ENCODE data around the gene SYTL4.
A peak's percentile ranks its signal among the peaks of the same experiment; 100 is the strongest.
"Not testable (repeated sequence)": the region's sequence is repeated elsewhere in the genome, so short reads cannot be mapped to it uniquely, and the experiment has no call there.

Gene SYTL4

DNA sequence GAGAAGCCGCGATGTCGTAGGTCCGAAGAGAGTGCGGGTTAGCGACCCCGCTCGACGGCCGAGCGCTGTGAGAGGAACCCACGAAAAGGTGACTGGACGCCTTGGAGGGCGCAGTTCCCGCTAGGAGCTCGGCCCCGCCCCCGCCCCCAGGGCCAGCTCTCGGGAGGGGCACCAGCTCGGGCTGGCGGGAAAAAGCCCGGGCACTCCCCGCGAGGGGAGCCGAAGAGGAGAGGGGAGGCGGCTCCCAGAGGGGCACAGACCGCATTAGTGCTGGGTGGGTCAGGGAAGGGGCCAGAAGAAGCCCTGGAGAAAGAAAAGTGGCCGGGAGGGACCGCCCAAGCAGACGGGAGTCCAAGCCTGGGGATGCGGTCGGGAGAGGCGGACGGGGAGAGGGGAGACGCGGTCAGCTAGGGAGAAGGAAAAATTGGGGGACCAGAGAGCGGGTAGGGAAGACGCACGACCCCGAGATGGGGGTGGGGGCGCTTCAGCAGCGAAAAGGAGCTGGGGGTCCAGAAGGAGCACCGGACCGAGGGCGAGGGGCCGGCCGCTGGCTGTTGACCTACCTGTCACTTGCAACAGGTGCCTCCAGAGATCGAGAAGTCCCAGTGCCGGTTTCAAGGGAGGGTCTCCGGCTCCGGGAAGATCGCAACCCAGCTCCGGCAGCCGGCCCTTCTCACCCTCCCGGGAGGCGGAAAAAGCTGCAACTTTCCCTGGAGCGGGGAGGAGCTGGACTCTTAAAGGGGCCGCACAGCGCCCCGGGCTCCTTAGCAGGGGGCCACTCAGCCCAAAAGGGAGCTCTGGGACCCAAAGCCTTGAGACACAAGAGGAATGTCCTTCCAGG is at the start of gene SYTL4:
Gene SYTL4, minus strand, starts transcription at position 681 of the 841 bp plus-strand sequence. CDS start 30,084 bp downstream, outside the sequence.
- peak; percentile 33 to 57 for DNase-seq

DNA sequence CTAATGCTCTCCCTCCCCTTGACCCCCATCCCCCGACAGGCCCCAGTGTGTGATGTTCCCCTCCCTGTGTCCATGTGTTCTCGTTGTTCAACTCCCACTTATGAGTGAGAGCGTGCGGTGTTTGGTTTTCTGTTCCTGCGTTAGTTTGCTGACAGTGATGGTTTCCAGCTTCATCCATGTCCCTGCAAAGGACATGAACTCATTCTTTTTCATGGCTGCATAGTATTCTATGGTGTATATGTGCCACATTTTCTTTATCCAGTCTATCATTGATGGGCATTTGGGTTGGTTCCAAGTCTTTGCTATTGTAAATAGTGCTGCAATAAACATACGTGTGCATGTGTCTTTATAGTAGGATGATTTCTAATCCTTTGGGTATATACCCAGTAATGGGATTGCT is 37.5 kb upstream of the SYTL4 start:
- not testable (repeated sequence) for DNase-seq

DNA sequence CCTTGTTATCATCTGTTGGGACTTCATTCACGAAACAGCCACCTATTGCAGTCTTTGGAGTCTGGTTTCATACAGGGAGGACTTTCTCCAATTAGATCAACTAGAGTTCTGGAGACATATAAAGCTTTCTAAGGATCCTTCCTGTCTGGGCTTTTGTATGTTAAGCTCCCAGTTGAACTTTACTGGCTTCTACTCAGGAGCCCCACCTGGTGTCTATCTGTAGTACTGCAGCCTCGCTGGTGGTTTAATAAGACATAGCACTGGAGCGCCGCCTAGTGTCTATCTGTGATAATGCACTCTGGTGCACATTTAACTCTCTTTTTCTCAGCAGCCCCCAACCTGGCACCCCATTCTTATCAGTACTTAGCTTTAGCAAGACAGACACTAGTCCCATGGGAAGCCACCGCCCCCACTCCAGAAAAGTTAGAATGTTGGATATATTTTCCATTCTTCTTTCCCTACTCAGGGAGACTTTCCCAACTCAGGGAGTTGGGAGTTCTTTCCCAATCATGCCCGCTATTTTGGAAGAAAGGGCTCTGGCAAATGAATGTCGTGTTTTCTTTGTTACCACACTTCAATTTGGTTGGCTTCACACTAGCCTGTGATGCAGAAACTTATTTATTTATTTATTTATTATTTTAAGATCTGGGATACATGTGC is 36.9 kb upstream of the SYTL4 start:
- DNase-seq, result peak; percentile 68 to 80

DNA sequence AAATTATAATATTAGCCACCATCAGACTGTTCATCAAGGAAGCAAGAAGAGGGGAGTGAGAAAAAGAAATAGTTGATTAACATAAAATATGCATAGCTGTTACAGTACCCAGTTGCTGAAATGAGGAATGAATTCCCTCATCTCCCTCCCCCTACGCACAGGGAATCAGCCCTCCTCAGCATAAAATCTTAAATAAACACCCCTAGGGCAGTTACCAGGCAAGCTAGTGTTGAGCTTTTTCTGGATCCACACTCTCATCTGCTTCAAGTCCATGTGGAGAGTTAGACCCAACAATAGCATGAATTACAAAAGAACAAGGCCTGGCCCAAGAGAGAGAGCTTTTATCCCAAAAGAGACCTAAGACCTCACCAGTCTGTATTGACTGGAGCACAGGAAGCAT is 19.0 kb upstream of the SYTL4 start:
- no peak for DNase-seq

DNA sequence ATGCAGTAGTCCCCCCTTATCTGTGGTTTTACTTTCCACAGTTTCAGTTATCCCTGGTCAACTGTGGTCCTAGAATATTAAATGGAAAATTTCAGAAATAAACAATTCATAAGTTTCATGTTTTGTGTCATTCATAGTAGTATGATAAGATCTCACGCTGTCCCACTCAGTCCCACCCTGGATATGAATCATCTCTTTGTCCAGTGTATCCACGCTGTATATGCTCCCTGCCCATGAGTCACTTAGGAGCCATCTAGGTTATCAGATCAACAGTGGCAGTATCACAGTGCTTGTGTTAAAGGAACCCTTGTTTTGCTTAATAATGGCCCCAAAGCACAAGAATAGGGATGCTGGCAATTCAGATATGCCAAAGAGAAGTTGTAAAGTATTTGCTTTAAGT is 16.2 kb upstream of the SYTL4 start:
- no peak for DNase-seq

DNA sequence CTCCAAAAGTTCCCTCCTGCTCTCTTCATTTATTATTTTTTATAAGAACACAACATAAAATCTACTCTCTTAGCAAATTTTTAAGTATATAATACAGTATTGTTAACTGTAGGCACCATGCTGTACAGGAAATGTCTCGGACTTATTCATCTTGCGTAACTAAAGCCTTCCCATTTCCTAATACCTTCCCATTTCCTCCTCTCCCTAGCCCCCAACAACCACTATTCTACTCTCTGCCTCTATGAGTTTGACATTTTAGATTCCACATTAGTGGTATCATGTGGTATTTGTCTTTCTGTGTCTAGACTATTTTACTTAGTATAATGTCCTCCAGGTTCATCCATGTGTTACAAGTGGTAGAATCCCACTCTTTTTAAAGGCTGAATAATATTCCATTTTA is 15.8 kb upstream of the SYTL4 start:
- no peak for DNase-seq

DNA sequence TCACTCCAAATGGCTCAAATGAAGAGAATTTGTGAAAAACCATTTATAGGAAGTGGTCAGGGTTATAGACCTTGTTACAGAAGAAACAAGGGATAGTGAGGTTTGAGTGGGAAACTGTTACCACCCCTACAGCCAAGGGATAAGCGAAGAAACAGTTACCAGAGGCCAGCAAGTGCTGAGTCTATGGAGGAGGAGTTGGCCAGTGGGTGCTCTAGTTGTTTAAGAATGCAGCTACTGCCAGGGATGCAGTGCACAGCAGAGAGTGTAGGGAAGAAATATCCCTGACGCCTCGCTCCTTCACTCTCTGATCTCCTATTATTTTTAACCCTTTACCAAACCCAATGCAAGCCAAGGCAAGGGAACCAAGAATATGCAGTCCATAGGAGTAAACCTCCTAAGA is 15.2 kb upstream of the SYTL4 start:
- DNase-seq, result no peak

DNA sequence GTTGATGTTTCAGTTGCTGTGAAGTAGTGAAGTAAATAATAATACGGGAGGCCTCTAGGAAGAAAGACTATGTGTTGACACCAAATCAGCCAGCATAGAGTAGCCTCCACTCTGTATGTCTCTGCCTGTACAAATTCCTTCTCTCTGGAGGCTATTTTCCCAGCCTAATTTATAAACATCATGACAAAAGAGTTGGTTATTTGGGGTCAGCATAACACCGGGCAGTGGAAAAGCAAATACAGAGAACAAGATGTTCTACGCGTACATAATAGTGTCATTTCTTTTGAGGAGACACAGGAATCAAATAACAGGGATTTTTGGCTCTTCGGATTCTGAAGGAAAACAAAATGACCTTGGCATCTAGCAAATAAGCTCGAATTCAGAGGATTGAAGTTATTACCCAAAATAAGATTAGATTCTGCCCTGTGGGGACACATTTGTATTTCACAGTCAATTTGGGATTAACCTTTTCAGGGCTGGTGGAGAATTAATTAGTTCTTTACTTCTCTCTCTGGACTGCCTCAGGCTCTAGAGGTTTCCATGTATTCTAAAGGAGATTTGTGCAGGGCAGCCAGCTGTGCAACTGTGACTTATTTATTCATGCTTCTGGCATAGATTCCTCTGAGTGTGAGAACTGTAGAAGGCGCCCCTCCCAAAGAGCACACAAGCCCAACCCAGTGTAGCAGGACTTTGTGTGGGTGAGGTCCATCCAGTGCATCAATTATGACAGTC is 14.1 kb upstream of the SYTL4 start:
- DNase-seq, result peak in 1 of 2 experiments; percentile 23

DNA sequence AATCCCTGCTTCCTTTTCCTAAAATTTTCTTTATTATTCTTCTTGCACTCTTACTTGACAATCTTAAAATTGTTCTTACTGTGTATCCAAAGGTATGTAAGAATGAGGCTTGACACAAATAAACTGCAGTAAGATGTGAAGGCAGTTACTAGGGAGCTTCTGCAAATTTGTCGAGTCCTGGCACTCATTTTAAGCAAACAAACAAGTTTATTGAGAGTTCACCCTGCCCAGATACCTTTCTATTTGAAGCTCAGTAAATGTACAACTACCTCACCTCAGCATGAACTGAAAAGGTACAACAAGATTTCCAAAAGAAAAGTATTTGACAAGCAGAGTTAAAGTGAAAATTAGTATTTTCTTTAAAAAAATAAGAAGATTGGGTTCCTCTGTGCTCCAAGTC is 13.3 kb upstream of the SYTL4 start:
- DNase-seq, result no peak

DNA sequence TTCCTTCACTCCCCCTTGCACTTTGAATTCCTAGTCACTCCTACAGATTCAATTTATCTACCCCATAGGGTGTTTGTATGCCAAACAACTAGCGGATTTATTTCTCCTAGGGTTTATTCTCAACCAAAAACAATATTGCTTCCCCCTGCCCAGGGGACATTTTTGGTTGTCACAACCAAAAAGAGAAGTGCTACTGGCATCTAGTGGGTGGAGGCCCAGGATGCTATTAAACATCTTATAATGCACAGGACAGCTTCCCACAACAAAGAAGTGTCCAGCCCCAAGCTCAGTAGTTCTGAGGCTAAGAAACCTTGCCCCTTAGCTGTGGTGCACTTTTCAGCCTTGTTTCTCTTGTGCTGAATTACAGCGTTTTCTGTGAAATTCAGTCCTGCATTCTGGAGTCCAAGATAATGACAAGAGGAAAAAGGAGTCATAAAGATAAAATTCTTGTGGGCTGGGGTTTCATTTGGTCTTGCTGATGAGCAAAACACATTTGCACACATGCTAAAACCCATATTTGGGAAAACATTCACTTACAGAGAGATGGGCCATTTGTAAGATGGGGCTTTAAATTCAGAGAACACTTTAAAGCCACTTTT is 11.2 kb upstream of the SYTL4 start:
- no peak for DNase-seq

DNA sequence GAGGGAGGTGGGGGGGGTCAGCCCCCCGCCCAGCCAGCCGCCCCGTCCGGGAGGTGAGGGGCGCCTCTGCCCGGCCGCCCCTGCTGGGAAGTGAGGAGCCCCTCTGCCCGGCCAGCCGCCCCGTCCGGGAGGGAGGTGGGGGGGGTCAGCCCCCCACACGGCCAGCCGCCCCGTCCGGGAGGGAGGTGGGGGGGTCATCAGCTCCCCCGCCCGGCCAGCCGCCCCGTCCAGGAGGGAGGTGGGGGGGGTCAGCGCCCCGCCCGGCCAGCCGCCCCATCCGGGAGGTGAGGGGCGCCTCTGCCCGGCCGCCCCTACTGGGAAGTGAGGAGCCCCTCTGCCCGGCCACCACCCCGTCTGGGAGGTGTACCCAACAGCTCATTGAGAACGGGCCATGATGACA is 7.9 kb downstream of the SYTL4 start:
- DNase-seq, result not testable (repeated sequence)

DNA sequence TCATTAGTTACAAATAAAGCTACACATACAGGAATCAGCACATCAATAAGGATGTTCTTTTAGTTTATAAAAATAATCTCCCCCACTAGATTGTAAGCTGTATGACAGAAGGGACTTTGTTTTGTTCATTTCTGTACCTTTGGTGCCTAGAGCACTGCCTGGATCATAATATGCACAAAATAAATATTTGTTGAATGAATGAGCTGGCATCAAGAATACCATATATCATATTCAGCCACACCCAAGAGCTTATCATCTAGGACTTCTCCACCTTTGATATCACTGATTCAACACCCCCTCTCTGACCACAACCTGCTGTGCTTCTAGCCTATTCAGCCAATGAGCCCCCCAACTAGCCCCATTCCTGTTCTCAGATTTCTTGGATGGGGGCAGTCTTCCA is 10.6 kb downstream of the SYTL4 start:
- DNase-seq, result no peak

DNA sequence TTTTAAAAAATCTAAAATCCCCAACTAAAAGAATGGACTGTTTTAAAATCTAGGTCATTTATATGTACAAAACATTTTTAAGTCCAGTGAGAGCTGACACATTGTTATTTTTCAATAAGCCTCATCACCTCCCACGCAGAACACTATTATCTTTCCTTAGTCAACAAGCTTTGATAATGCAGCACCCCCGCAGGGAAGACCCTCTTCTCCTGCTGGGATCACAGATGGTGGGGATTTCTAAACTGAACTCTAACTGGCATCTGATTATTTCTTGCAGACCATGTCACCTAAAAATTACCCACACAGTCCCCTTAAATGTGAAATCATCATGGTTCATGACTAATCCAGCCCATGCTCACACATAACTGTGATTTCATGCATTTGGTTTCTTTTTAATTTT is 11.6 kb downstream of the SYTL4 start:
- DNase-seq, result peak; percentile 77 to 94

DNA sequence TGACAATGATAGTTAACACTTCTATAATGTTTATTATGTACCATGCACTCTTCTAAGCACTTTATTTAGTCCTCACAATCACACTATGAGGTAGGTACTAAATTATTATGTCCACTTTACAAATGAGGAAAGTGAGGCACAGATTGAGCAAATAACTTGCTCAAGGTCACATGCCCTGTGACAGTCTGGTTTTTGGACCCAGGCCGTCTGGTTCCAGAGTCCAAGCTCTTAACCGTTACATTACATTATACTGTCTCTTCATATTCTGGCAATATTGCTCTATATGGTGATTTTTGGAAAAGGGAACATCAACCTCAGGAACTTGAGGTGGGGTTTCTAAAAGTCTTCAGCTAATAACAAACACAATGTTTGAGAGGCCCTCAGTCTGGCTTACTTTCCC is 12.8 kb downstream of the SYTL4 start:
- no peak for DNase-seq

DNA sequence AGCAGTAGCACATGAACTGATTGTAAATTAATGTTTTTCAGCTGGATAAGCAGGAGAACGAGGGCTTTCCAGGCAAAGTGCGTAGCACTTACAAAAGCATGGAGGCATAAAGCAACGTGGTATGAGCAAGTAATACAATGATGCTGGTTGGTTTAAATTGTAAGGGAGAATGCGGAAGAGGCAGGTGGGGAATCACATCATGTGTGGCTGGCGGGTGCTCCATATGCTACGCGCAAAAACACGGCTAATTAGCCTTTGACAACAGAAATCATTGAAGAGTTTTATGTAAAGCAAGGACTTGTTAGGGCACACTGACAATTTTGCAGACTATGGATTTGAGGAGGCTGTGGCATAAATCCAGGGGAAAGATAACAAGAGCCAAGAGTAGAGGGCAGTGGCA is 14.6 kb downstream of the SYTL4 start:
- peak; percentile 81 to 94 for DNase-seq

DNA sequence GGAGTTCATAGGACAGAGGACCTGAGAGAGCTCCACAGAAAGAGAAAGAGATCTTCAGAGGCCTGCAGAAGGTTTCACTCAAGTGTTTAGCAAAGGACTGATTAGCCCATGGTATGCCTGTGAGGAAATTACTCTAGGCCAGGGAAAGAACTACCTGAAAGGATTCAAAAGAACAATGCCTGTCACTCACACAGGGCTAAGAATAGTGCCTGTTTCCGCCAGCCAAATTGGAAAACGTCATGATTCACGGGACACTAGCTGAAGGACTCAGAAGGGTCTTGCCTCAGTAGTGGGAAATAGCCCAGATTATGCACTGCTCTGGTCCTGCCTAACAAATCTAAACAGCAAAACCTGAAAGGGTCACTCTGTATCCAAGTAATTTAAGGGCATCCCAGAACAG is 21.1 kb downstream of the SYTL4 start:
- no peak for DNase-seq

DNA sequence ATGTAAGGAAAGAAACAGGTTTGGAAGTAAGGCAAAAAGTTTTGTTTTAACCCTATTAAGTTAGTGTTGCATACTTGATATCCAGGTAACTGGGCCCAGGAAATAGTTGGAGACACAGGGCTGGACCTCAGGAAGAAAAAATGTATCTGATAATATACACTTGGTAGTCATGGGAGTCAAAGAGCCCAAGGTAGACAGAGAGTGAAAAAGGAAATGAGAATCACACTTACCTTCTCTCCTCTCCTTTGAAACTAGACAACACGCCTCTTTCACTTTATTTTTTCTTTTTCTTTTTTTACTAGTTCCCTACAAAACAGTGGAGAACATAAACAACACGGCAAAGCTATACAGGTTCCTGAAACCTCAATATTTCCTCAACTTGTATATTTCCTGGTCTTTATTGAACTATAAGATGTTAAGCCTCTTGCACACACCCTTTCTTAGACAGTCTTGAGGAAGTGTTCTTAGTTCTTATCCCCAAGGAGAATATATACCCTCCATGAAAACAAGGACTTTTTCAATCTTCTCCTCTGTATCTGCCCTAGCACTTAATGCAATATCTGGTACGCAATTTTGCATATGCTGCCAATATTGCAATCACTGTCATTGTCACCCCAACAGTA is 27.2 kb downstream of the SYTL4 start:
- DNase-seq, result no peak

DNA sequence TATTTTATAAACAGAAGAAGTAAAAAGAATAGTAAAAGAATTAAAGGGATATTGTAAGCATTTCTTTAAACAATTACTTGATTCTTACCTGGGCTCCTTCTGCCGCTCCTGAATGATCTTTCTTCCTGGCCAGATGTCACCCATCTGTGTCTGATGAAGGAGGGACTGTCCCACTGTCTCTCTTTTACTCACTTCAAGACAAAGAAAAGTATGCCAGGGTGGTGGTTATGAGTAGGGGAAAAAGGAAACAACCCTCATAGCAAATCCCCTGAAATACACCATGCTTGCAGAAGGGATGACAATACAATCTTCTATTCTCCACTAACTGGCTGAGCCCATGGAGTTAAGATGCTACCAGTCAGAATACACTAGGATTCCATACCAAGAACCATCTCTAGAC is 31.1 kb downstream of the SYTL4 start:
- DNase-seq, result peak in 1 of 2 experiments; percentile 60

DNA sequence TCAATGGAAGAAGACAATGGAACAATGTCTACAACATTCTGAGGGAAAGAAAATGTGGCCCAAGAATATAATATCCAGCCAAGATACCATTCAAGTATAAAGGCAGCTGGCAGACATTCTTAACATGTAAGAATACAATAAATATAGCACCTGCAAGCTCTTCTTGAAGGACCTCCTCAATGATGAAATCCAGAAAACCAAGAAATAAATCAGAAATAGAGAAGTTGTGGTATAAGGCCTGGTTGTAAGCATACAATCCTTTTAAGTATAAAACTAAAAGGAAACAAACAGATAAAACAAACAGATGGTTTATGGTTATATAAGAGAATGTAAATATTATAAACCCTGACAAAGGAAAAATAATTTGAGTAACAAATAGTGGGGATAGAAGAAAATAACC is 33.4 kb downstream of the SYTL4 start:
- DNase-seq, result no peak

DNA sequence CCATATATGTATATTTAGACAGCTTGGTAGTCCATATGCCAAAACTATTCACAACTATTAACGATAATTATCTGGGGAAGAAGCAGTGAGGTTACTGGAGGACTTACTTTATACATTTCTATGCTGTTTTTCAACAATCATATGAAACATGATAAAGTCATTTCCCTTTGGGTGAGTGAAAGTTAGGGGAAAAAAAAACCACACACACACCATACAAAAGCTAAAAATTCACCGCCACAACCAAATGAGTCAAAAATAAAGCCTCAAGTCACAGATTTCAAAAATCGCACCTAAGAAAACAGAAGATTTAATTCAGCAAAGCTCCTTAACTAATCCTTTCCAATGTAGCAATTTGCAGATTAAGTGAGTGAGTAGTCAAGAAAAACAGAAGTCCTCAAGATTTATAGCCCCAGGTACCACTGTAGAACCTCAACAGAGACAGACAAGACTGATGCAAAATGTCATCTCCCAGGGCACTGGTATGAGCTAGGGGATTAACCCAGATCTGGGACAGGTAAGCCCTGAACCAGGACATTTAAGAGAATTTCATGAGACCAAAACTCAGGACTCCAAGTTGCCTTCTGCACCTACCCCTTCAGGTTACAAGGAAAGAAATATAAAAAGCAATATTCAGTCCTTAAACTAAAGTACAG is 35.1 kb downstream of the SYTL4 start:
- DNase-seq, result peak; percentile 10 to 23

DNA sequence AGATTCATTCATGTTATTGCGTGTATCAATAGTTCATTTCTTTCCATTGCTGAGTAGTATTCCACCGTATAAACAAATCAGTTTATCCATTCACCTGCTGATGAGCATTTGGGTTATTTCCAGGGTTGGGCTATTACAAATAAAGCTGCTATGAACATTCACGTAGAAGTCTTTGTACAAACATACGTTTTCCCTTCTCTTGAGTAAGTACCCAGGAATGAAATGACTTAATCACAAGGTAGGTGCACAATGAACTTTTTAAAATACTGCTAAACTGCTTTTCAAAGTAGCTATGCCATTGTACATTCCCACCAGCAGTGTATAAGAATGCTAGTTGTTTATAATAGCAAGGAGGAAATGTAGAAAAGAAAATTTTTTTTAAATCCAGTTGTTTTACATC is 35.9 kb downstream of the SYTL4 start:
- no peak for DNase-seq

DNA sequence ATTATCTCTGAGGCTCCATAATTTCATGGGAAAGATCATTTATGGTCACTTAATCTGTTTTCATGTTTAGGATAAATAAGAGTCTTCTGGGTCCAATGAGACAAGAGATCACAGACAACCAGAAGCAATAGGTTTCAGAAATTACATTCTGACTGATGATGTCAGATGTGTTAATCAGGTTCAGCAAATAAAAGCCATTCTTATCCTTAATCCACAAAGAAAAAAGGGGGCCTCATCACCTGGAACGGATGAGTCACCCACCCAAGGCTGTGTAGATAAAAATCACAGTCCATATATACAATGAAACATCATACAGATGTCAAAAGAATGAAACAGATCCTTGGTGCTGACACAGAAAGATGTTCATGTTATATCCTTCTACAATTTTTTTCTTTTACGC is 36.6 kb downstream of the SYTL4 start:
- DNase-seq, result peak in 1 of 2 experiments; percentile 36

Measured in NCI-H524 (cell line).